H1 (cell line): ENCODE results near the gene MRPL41. TPM values are rescaled to one million over a fixed set of nuclear protein-coding genes. Genes with fewer than 3 reads are reported as not detected.

ENCODE experiments used
- CTCF ChIA-PET: fragments of 300-600 bp; sonication (Branson Sonifier 250); formaldehyde crosslinking; loops from one replicate; lab custom pipeline; 2021; ENCODE audit not compliant: partially characterized antibody; lab: Charles Lee
- POLR2A ChIA-PET: fragments of 300-600 bp; sonication (Branson Sonifier 250); formaldehyde crosslinking; loops from one replicate; lab custom pipeline; 2021; ENCODE audit warnings: inconsistent platforms; ENCODE audit not compliant: partially characterized antibody; lab: Charles Lee
- DNase-seq, 2 experiments: peaks; one replicate each; pipeline versions ENCODE4 v3.0.0 to v3.0.0-alpha.2; 2010 to 2022; ENCODE audit warnings: low spot score in 2 of 2, low read depth in 1 of 2, mixed read lengths in 1 of 2
- FAIRE-seq: peaks from 2 replicates; lab custom pipeline; 2011; peaks lifted over from hg19 to GRCh38; lab: Jason Lieb, UNC
- H2AFZ ChIP-seq: 2 replicates; pipeline ENCODE4 v1.8.1; 2012; ENCODE audit warnings: low read length, inconsistent platforms
- H2AK5ac ChIP-seq: 2 replicates; pipeline ENCODE4 v1.6.1; 2013; ENCODE audit warnings: low read depth, low read length
- H2BK120ac ChIP-seq: replicated peaks from 2 replicates; pipeline ENCODE3; 2013; ENCODE audit warnings: low read depth, low read length, inconsistent platforms
- H2BK12ac ChIP-seq: 2 replicates; pipeline ENCODE4 v1.6.1; 2013; ENCODE audit warnings: low read depth, low read length
- H2BK15ac ChIP-seq: 2 replicates; pipeline ENCODE4 v1.6.1; 2013; ENCODE audit warnings: low read length
- H2BK20ac ChIP-seq: 2 replicates; pipeline ENCODE4 v1.6.1; 2013; ENCODE audit warnings: low read length
- H2BK5ac ChIP-seq: 2 replicates; pipeline ENCODE4 v1.6.1; 2013; ENCODE audit warnings: low read depth, low read length
- H3K14ac ChIP-seq: 2 replicates; pipeline ENCODE4 v1.6.1; 2013; ENCODE audit warnings: inconsistent platforms; ENCODE audit not compliant: insufficient read length
- H3K18ac ChIP-seq: 2 replicates; pipeline ENCODE4 v1.6.1; 2013; ENCODE audit warnings: low read length; ENCODE audit errors: extremely low read depth
- H3K23ac ChIP-seq: 2 replicates; pipeline ENCODE4 v1.6.1; 2013; ENCODE audit warnings: inconsistent platforms; ENCODE audit not compliant: insufficient read length
- H3K23me2 ChIP-seq: 2 replicates; pipeline ENCODE4 v1.6.1; 2013; ENCODE audit warnings: low read depth, low read length
- H3K27ac ChIP-seq: 2 replicates; pipeline ENCODE4 v1.6.1; 2011; ENCODE audit warnings: low read depth, low read length, inconsistent platforms
- H3K27me3 ChIP-seq, 4 experiments: replicated peaks in 1 of 4; 1 replicate in 1 of 4; 2 replicates in 3 of 4; pipeline versions ENCODE4 v1.6.1 to v1.8.1; 2011 to 2013; ENCODE audit warnings: low read length in 3 of 4, mild to moderate bottlenecking in 3 of 4, inconsistent platforms in 2 of 4, mixed read lengths in 2 of 4, moderate library complexity in 1 of 4; ENCODE audit not compliant: control insufficient read depth in 3 of 4, insufficient read depth in 3 of 4; ENCODE audit errors: extremely low read depth in 1 of 4
- H3K36me3 ChIP-seq, 4 experiments: 2 replicates each; pipeline versions ENCODE4 v1.6.1 to v1.8.1; 2011 to 2013; ENCODE audit warnings: mild to moderate bottlenecking in 4 of 4, low read length in 3 of 4, moderate library complexity in 2 of 4, control low read depth in 1 of 4, inconsistent platforms in 1 of 4; ENCODE audit not compliant: insufficient read depth in 4 of 4, control insufficient read depth in 2 of 4
- H3K4ac ChIP-seq: replicated peaks from 2 replicates; pipeline ENCODE3; 2013; ENCODE audit warnings: low read length, low read depth, mixed read lengths, inconsistent platforms; ENCODE audit not compliant: insufficient read length
- H3K4me1 ChIP-seq, 4 experiments: replicated peaks in 1 of 4; 1 replicate in 1 of 4; 2 replicates in 3 of 4; pipeline versions ENCODE4 v1.6.1 to v1.8.1; 2011 to 2013; ENCODE audit warnings: low read length in 3 of 4, inconsistent platforms in 2 of 4, mixed read lengths in 1 of 4; ENCODE audit not compliant: insufficient read depth in 4 of 4, control insufficient read depth in 3 of 4
- H3K4me2 ChIP-seq, 2 experiments: 2 replicates each; pipeline versions ENCODE4 v1.6.1 to v1.8.1; 2011 to 2013; ENCODE audit warnings: low read depth in 2 of 2, low read length in 2 of 2, control low read depth in 1 of 2, inconsistent platforms in 1 of 2, mild to moderate bottlenecking in 1 of 2; ENCODE audit not compliant: insufficient read depth in 1 of 2
- H3K4me3 ChIP-seq, 4 experiments: fragments of 200-600, 300-600 bp in 1 of 4; sonication (generic), shearing (Covaris generic), sonication (Bioruptor Twin) in 1 of 4; 2 replicates each; pipeline versions ENCODE4 v1.5.1 to v1.8.1; 2011 to 2016; ENCODE audit warnings: low read length in 4 of 4, low read depth in 3 of 4, control low read depth in 2 of 4, inconsistent platforms in 2 of 4, mild to moderate bottlenecking in 2 of 4, mixed read lengths in 1 of 4, moderate library complexity in 1 of 4; ENCODE audit not compliant: insufficient read depth in 2 of 4; ENCODE audit errors: extremely low read depth in 1 of 4
- H3K56ac ChIP-seq: replicated peaks from 2 replicates; pipeline ENCODE3; 2013; ENCODE audit warnings: low read depth, mild to moderate bottlenecking, mixed read lengths, low read length, inconsistent platforms; ENCODE audit not compliant: insufficient read length
- H3K79me1 ChIP-seq: 2 replicates; pipeline ENCODE4 v1.6.1; 2013; ENCODE audit warnings: low read depth, low read length, control low read depth
- H3K79me2 ChIP-seq, 2 experiments: 2 replicates each; pipeline versions ENCODE4 v1.6.1 to v1.8.1; 2012 to 2013; ENCODE audit warnings: low read length in 2 of 2, mild to moderate bottlenecking in 2 of 2, inconsistent platforms in 1 of 2; ENCODE audit not compliant: insufficient read depth in 2 of 2, control insufficient read depth in 1 of 2
- H3K9ac ChIP-seq, 4 experiments: replicated peaks in 1 of 4; 1 replicate in 1 of 4; 2 replicates in 3 of 4; pipeline versions ENCODE4 v1.6.1 to v1.8.1; 2011 to 2013; ENCODE audit warnings: low read depth in 3 of 4, low read length in 3 of 4, control low read depth in 2 of 4, mild to moderate bottlenecking in 2 of 4, moderate library complexity in 2 of 4, inconsistent platforms in 1 of 4; ENCODE audit errors: extremely low read depth in 1 of 4
- H3K9me3 ChIP-seq, 2 experiments: 2 replicates each; pipeline versions ENCODE4 v1.6.1 to v1.8.1; 2012 to 2013; ENCODE audit warnings: mild to moderate bottlenecking in 2 of 2, moderate library complexity in 2 of 2, control low read depth in 1 of 2, inconsistent platforms in 1 of 2, low read depth in 1 of 2, low read length in 1 of 2, mixed read lengths in 1 of 2; ENCODE audit not compliant: insufficient read depth in 2 of 2
- H4K20me1 ChIP-seq, 2 experiments: replicated peaks in 1 of 2; 2 replicates each; pipeline versions ENCODE3 to v1.8.1; 2011 to 2013; ENCODE audit warnings: inconsistent platforms in 2 of 2, low read length in 2 of 2, mild to moderate bottlenecking in 1 of 2; ENCODE audit not compliant: insufficient read depth in 2 of 2, control insufficient read depth in 1 of 2
- H4K5ac ChIP-seq: 2 replicates; pipeline ENCODE4 v1.6.1; 2013; ENCODE audit warnings: low read length, low read depth, mixed read lengths, inconsistent platforms; ENCODE audit not compliant: insufficient read length
- H4K8ac ChIP-seq: 2 replicates; pipeline ENCODE4 v1.8.0; 2013; ENCODE audit warnings: mild to moderate bottlenecking, moderate library complexity, low read length, inconsistent platforms; ENCODE audit not compliant: insufficient read depth; ENCODE audit errors: extremely low read depth
- H4K91ac ChIP-seq: replicated peaks from 2 replicates; pipeline ENCODE3; 2013; ENCODE audit warnings: low read length, mixed read lengths, inconsistent platforms; ENCODE audit not compliant: insufficient read length
- ATF3 ChIP-seq: IDR thresholded peaks from 2 replicates; pipeline ENCODE4 v1.6.1; 2011; ENCODE audit warnings: low read depth, mild to moderate bottlenecking, low read length; ENCODE audit not compliant: insufficient read depth
- BRCA1 ChIP-seq: IDR thresholded peaks from 2 replicates; pipeline ENCODE4 v1.6.1; 2012; ENCODE audit warnings: low read depth, low read length, improper control_type of control experiment
- CBX8 ChIP-seq: fragments of 300-800, 300-1000 bp; sonication (generic); IDR thresholded peaks from 2 replicates; pipeline ENCODE4 v1.7.1; 2016; ENCODE audit warnings: low read depth, low read length, borderline replicate concordance
- CREB1 ChIP-seq: IDR thresholded peaks from 2 replicates; pipeline ENCODE4 v1.6.1; 2012; ENCODE audit warnings: inconsistent platforms
- EGR1 ChIP-seq: IDR thresholded peaks from 2 replicates; pipeline ENCODE4 v1.6.1; 2011; ENCODE audit warnings: low read depth, low read length, borderline replicate concordance
- GABPA ChIP-seq: IDR thresholded peaks from 2 replicates; pipeline ENCODE4 v1.6.1; 2011; ENCODE audit warnings: mild to moderate bottlenecking, low read length, moderate library complexity, borderline replicate concordance; ENCODE audit not compliant: insufficient read depth
- RAD21 ChIP-seq, 2 experiments: IDR thresholded peaks in 1 of 2; conservative IDR thresholded peaks in 1 of 2; 2 replicates each; pipeline ENCODE4 v1.6.1; 2011; ENCODE audit warnings: low read depth in 2 of 2, low read length in 2 of 2, improper control_type of control experiment in 1 of 2, inconsistent platforms in 1 of 2, mild to moderate bottlenecking in 1 of 2, moderate library complexity in 1 of 2
- SIX5 ChIP-seq: IDR thresholded peaks from 2 replicates; pipeline ENCODE4 v1.6.1; 2011; ENCODE audit warnings: mild to moderate bottlenecking, low read depth, low read length
- SP1 ChIP-seq: IDR thresholded peaks from 2 replicates; pipeline ENCODE4 v1.6.1; 2011; ENCODE audit warnings: low read depth, low read length
- YY1 ChIP-seq: IDR thresholded peaks from 2 replicates; pipeline ENCODE4 v1.6.1; 2011; ENCODE audit warnings: low read depth, mild to moderate bottlenecking, low read length
- WGBS, 2 experiments: shearing (Covaris generic) in 1 of 2; methylation state at CpG; one replicate each; pipeline versions ENCODE4 v1.1.6 to v1.1.7; 2013 to 2015; ENCODE audit warnings: low lambda C conversion rate in 2 of 2, mixed read lengths in 2 of 2, inconsistent platforms in 1 of 2, low coverage in 1 of 2, missing lambda C conversion rate in 1 of 2; ENCODE audit not compliant: insufficient replicate concordance in 2 of 2, insufficient coverage in 1 of 2, insufficient read length in 1 of 2; ENCODE audit errors: extremely low coverage in 1 of 2, missing lambda C conversion rate in 1 of 2; 5-methylcytosine and 5-hydroxymethylcytosine counted together
- polyA plus RNA-seq, 7 experiments: library from polyadenylated mRNA; depleted of rRNA in 3 of 7; stranded (reverse) in 5 of 7; unstranded in 2 of 7; fragments of >200 nt in 5 of 7; fragments of 200-250 nt in 2 of 7; gene quantifications; 1 replicate in 5 of 7; 2 replicates in 1 of 7; 4 replicates in 1 of 7; pipeline versions ENCODE4 v1.2.1 to v1.2.3, GENCODE V29; 2011 to 2013; ENCODE audit warnings: missing spikeins in 2 of 7, mixed read lengths in 2 of 7
- total RNA-seq: library from RNA; stranded (reverse); fragmentation: NEBNext Ultra II Directional; extraction: Animal tissue kit (Norgen Biotek cat#: 25700); gene quantifications from 2 replicates; pipeline ENCODE4 v1.2.1, GENCODE V29; 2021

The MRPL41 gene
- total and polyA plus RNA-seq, 2 of the 8 experiments (the other 6 are each of a cell fraction or from before 2014, with no cell fraction given): 47.2 to 58.1 TPM

GRCh38 chr9:137598943-137599342, 47.3 kb downstream of the MRPL41 start:
- Histone ChIP-seq H2BK12ac (no peak overlapping the region), H4K20me1 (peaks cover 0 to 4% of the 10 kb centered on the region in 2 experiments), H2BK15ac (no peak overlapping the region), H3K79me2 (no peaks in the 10 kb centered on the region), H2AFZ (no peak overlapping the region), H3K9ac (no peak overlapping the region), H4K8ac (no peak overlapping the region), H3K18ac (no peak overlapping the region; the same call in 1 of the 2 replicates), H3K79me1 (peaks cover 3% of the 10 kb centered on the region; the same call in 1 of the 2 replicates), H3K23ac (no peak overlapping the region), H3K36me3 (no peaks in the 10 kb centered on the region), H3K4ac (no peak overlapping the region), H4K5ac (no peak overlapping the region), H2BK120ac (no peak overlapping the region), H3K23me2 (no peaks in the 10 kb centered on the region), H3K4me1 (peaks cover 0 to 6% (median under 1%) of the 10 kb centered on the region in 4 experiments; a peak in 1 of 7 replicates), H3K4me2 (no peak overlapping the region), H2AK5ac (no peak overlapping the region), H3K56ac (no peak overlapping the region), H3K9me3 (no peaks in the 10 kb centered on the region), H4K91ac (no peak overlapping the region), H3K4me3 (no peak overlapping the region), H3K27ac (no peak overlapping the region), H3K27me3 (peaks cover 0 to 2% (median under 1%) of the 10 kb centered on the region in 4 experiments; a peak in 2 of 7 replicates), H2BK5ac (no peak overlapping the region), H2BK20ac (no peak overlapping the region), H3K14ac (no peak overlapping the region)
- FAIRE-seq (no peak), DNase-seq (no peak)
- POLR2A ChIA-PET: interaction anchor here (0.8 to 1.6 kb wide), 2 partner anchors 8 to 10 kb away, joined by 3 to 4 read pairs; partner anchors contain the start of gene ZMYND19
- CTCF ChIA-PET: interaction anchor here (0.7 to 2.1 kb wide), 3 partner anchors 17 to 86 kb away, joined by 3 to 7 read pairs (median 3); no protein-coding TSS in a partner anchor
- WGBS, 2 experiments: 91% methylated on average over 8 of the region's 8 CpGs; no CpG with 5 or more reads in 1 of the 2 experiments
- no peak for TF ChIP-seq SP1
- TF ChIP-seq ATF3: no peak
- no peak for TF ChIP-seq BRCA1
- TF ChIP-seq GABPA: no peak
- TF ChIP-seq SIX5: no peak
- TF ChIP-seq CBX8: no peak
- TF ChIP-seq YY1: no peak
- TF ChIP-seq EGR1: no peak
- TF ChIP-seq CREB1: no peak
- no peak for TF ChIP-seq RAD21 (IDR thresholded peaks at IDR 0.05 in 1 of 2, conservative IDR thresholded peaks at IDR 0.05 in 1 of 2; ENCODE audit: low read depth in 2 of 2, low read length in 2 of 2)
